Sigmoid colon (tissue), 4 donors: Measurements from ENCODE around the gene EVA1C.

Source experiments
- EP300 ChIP-seq, 4 donors: sonication (generic); formaldehyde crosslinking; IDR thresholded peaks; one replicate each; pipeline ENCODE4 v1.6.1; 2017; ENCODE audit warnings: antibody characterized with exemption in 4 of 4
- POLR2A ChIP-seq, 2 donors: fragments of 450-650 bp; IDR thresholded peaks; one replicate each; pipeline ENCODE4 v1.6.1; 2016; ENCODE audit warnings: antibody characterized with exemption in 2 of 2, mild to moderate bottlenecking in 2 of 2, moderate library complexity in 2 of 2

GRCh38 chr21:32382108-32382644, 30.3 kb upstream of the EVA1C start:
- TF ChIP-seq EP300 (IDR thresholded peaks at IDR 0.05) (no peak), POLR2A (IDR thresholded peaks at IDR 0.05) (no peak)
